Naive thymus-derived CD4-positive, alpha-beta T cell (primary cell): ENCODE results near the gene CADPS. TPM values are rescaled to one million over a fixed set of nuclear protein-coding genes. Genes with fewer than 3 reads are reported as not detected.

Experiments
- ATAC-seq: fragments of 150-1000 bp; cut with Tn5 transposase; 2 replicates; pipeline ENCODE4 v1.10.0; 2021; ENCODE audit warnings: mild to moderate bottlenecking, moderate library complexity
- CTCF ChIA-PET: fragments of 350-600 bp; sonication (Branson Sonifier 250); formaldehyde crosslinking; loops from one replicate; lab custom pipeline; 2021; ENCODE audit warnings: antibody characterized with exemption; lab: Charles Lee
- POLR2A ChIA-PET: fragments of 350-600 bp; sonication (Branson Sonifier 250); formaldehyde crosslinking; loops from one replicate; lab custom pipeline; 2021; ENCODE audit warnings: antibody characterized with exemption, inconsistent platforms; lab: Charles Lee
- DNase-seq, 9 donors: peaks; one replicate each; pipeline versions ENCODE4 v3.0.0 to v3.0.0-alpha.2; 2020 to 2022; ENCODE audit warnings: mixed read lengths in 1 of 9
- H3K27ac ChIP-seq: one replicate; pipeline ENCODE4 v1.7.0; 2013; ENCODE audit warnings: mild to moderate bottlenecking, low read depth, low read length, moderate library complexity
- H3K27me3 ChIP-seq, 2 donors: one replicate each; pipeline ENCODE4 v1.7.0; 2013; ENCODE audit warnings: low read length in 2 of 2, mild to moderate bottlenecking in 2 of 2, moderate library complexity in 2 of 2; ENCODE audit not compliant: control insufficient read depth in 2 of 2, insufficient read depth in 2 of 2
- H3K36me3 ChIP-seq, 3 experiments: 1 replicate in 2 of 3; 2 replicates in 1 of 3; pipeline ENCODE4 v1.7.0; 2013; ENCODE audit warnings: low read length in 3 of 3, mild to moderate bottlenecking in 3 of 3, moderate library complexity in 1 of 3; ENCODE audit not compliant: insufficient read depth in 3 of 3, control insufficient read depth in 2 of 3
- H3K4me1 ChIP-seq, 2 donors: one replicate each; pipeline ENCODE4 v1.7.0; 2013; ENCODE audit warnings: low read length in 2 of 2, mild to moderate bottlenecking in 2 of 2, moderate library complexity in 1 of 2; ENCODE audit not compliant: control insufficient read depth in 2 of 2, insufficient read depth in 2 of 2
- H3K4me3 ChIP-seq: 2 replicates; pipeline ENCODE4 v1.7.0; 2013; ENCODE audit warnings: mild to moderate bottlenecking, low read length
- H3K9me3 ChIP-seq, 3 experiments: 1 replicate in 2 of 3; 2 replicates in 1 of 3; pipeline ENCODE4 v1.7.0; 2013; ENCODE audit warnings: low read length in 3 of 3; ENCODE audit not compliant: control insufficient read depth in 2 of 3
- H3K27ac Mint-ChIP-seq, 9 donors: one replicate each; pipeline ENCODE4 v1.8.0; 2020 to 2022; ENCODE audit warnings: mixed read lengths in 9 of 9, mild to moderate bottlenecking in 8 of 9, moderate library complexity in 5 of 9, inconsistent platforms in 2 of 9
- H3K27me3 Mint-ChIP-seq, 5 donors: one replicate each; pipeline ENCODE4 v1.8.0; 2021 to 2022; ENCODE audit warnings: mixed read lengths in 5 of 5, mild to moderate bottlenecking in 1 of 5
- H3K36me3 Mint-ChIP-seq, 5 donors: one replicate each; pipeline ENCODE4 v1.8.0; 2020 to 2022; ENCODE audit warnings: mixed read lengths in 5 of 5, mild to moderate bottlenecking in 3 of 5, inconsistent platforms in 1 of 5
- H3K4me1 Mint-ChIP-seq, 7 donors: one replicate each; pipeline ENCODE4 v1.8.0; 2020 to 2022; ENCODE audit warnings: mixed read lengths in 7 of 7, mild to moderate bottlenecking in 3 of 7, inconsistent platforms in 1 of 7
- H3K4me3 Mint-ChIP-seq, 10 donors: one replicate each; pipeline ENCODE4 v1.8.0; 2020 to 2022; ENCODE audit warnings: mild to moderate bottlenecking in 10 of 10, mixed read lengths in 10 of 10, moderate library complexity in 6 of 10, inconsistent platforms in 2 of 10
- H3K9me3 Mint-ChIP-seq, 11 donors: one replicate each; pipeline ENCODE4 v1.8.0; 2020 to 2022; ENCODE audit warnings: mixed read lengths in 11 of 11, mild to moderate bottlenecking in 4 of 11, inconsistent platforms in 1 of 11, moderate library complexity in 1 of 11
- intact Hi-C, 2 donors: fragments of 100-400 bp; cut with micrococcal nuclease; formaldehyde crosslinking; loops; one replicate each; pipeline ENCODE4 v1.15.1; 2023
- polyA plus RNA-seq, 2 donors: library from polyadenylated mRNA; unstranded; fragments of 300-500 nt; fragmentation: Illumina TruSeq; gene quantifications; one replicate each; pipeline ENCODE4 v1.2.3, GENCODE V29; 2021
- total RNA-seq, 6 experiments: library from RNA in 5 of 6; stranded (reverse) in 5 of 6; gene quantifications; 1 replicate in 5 of 6; 2 replicates in 1 of 6; pipeline ENCODE4 v1.2.3 and lab custom pipeline; 2021 to 2026

CADPS gene
- total and polyA plus RNA-seq, 7 experiments from 2014 or later, result not detected

- Histone ChIP-seq H3K27ac (no peak overlapping the region), H3K36me3 (no peaks in the 10 kb centered on the region), H3K4me1 (no peaks in the 10 kb centered on the region), H3K4me3 (no peak overlapping the region), H3K27me3 (no peaks in the 10 kb centered on the region), H3K9me3 (no peaks in the 10 kb centered on the region)
- peaks cover 0 to 6% (median 0%) of the 10 kb centered on the region in 5 donors for H3K27me3 Mint-ChIP-seq
- no peaks in the 10 kb centered on the region for H3K4me1 Mint-ChIP-seq
- no peaks in the 10 kb centered on the region for H3K36me3 Mint-ChIP-seq
- DNase-seq, result no peak
- POLR2A ChIA-PET, result no interaction called here
- no peak overlapping the region for H3K27ac Mint-ChIP-seq
- H3K9me3 Mint-ChIP-seq, result peaks cover 0 to 23% (median 4%) of the 10 kb centered on the region in 11 donors
- H3K4me3 Mint-ChIP-seq, result no peak overlapping the region
- ATAC-seq, result no peak
- CTCF ChIA-PET, result no interaction called here
- intact Hi-C loops, result no loop called here
Measured at GRCh38 chr3:62863648-62864047, 11.6 kb downstream of the CADPS start.

GRCh38 chr3:62859203-62859791 is 15.9 kb downstream of the CADPS start:
- ATAC-seq, result no peak
- POLR2A ChIA-PET, result no interaction called here
- Mint-ChIP-seq H3K4me1 (no peaks in the 10 kb centered on the region), H3K36me3 (no peaks in the 10 kb centered on the region), H3K27ac (no peak overlapping the region), H3K4me3 (no peak overlapping the region), H3K27me3 (peaks cover 0 to 3% (median 0%) of the 10 kb centered on the region in 5 donors), H3K9me3 (peaks cover 0 to 12% (median 0%) of the 10 kb centered on the region in 11 donors)
- Histone ChIP-seq H3K27me3 (no peaks in the 10 kb centered on the region), H3K9me3 (no peaks in the 10 kb centered on the region), H3K27ac (no peak overlapping the region), H3K36me3 (no peaks in the 10 kb centered on the region), H3K4me3 (no peak overlapping the region), H3K4me1 (no peaks in the 10 kb centered on the region)
- DNase-seq, result no peak
- intact Hi-C loops, result no loop called here
- CTCF ChIA-PET, result no interaction called here

- H3K9me3 Mint-ChIP-seq, result peaks cover 0 to 11% (median 5%) of the 10 kb centered on the region in 11 donors
- Histone ChIP-seq H3K4me1 (no peaks in the 10 kb centered on the region), H3K9me3 (no peaks in the 10 kb centered on the region), H3K27me3 (no peaks in the 10 kb centered on the region), H3K27ac (no peak overlapping the region), H3K36me3 (no peaks in the 10 kb centered on the region), H3K4me3 (no peak overlapping the region)
- H3K4me1 Mint-ChIP-seq, result no peaks in the 10 kb centered on the region
- ChIA-PET POLR2A (no interaction called here), CTCF (no interaction called here)
- DNase-seq (no peak), ATAC-seq (no peak)
- no peak overlapping the region for H3K4me3 Mint-ChIP-seq
- H3K27ac Mint-ChIP-seq, result no peak overlapping the region
- no peaks in the 10 kb centered on the region for H3K27me3 Mint-ChIP-seq
- intact Hi-C loops, result no loop called here
- H3K36me3 Mint-ChIP-seq, result no peaks in the 10 kb centered on the region
Measured at GRCh38 chr3:62845996-62846395, 29.2 kb downstream of the CADPS start.

GRCh38 chr3:62843508-62843907 is 31.7 kb downstream of the CADPS start:
- Mint-ChIP-seq H3K27me3 (peaks cover 0 to 6% (median 0%) of the 10 kb centered on the region in 5 donors), H3K9me3 (peaks cover 1 to 11% (median 6%) of the 10 kb centered on the region in 11 donors), H3K4me3 (no peak overlapping the region), H3K4me1 (no peaks in the 10 kb centered on the region), H3K36me3 (no peaks in the 10 kb centered on the region), H3K27ac (no peak overlapping the region)
- POLR2A ChIA-PET, result no interaction called here
- H3K27me3 ChIP-seq, result no peaks in the 10 kb centered on the region
- H3K9me3 ChIP-seq, result no peaks in the 10 kb centered on the region
- H3K4me3 ChIP-seq, result no peak overlapping the region
- no peak for ATAC-seq
- no peaks in the 10 kb centered on the region for H3K4me1 ChIP-seq
- H3K36me3 ChIP-seq, result no peaks in the 10 kb centered on the region
- no peak overlapping the region for H3K27ac ChIP-seq
- CTCF ChIA-PET, result no interaction called here
- DNase-seq, result no peak
- intact Hi-C loops, result no loop called here

- Mint-ChIP-seq H3K27me3 (peaks cover 0 to 6% (median 0%) of the 10 kb centered on the region in 5 donors), H3K36me3 (no peaks in the 10 kb centered on the region), H3K4me3 (no peak overlapping the region), H3K4me1 (peaks cover 0 to 3% (median 0%) of the 10 kb centered on the region in 7 donors), H3K9me3 (peaks cover 0 to 6% (median 0%) of the 10 kb centered on the region in 11 donors), H3K27ac (no peak overlapping the region)
- CTCF ChIA-PET, result no interaction called here
- H3K27ac ChIP-seq, result no peak overlapping the region
- H3K4me3 ChIP-seq, result no peak overlapping the region
- H3K4me1 ChIP-seq, result no peaks in the 10 kb centered on the region
- DNase-seq, result no peak
- no peaks in the 10 kb centered on the region for H3K9me3 ChIP-seq
- intact Hi-C loops, result no loop called here
- POLR2A ChIA-PET, result no interaction called here
- no peak for ATAC-seq
- no peaks in the 10 kb centered on the region for H3K27me3 ChIP-seq
- no peaks in the 10 kb centered on the region for H3K36me3 ChIP-seq
Measured at GRCh38 chr3:62839748-62840147, 35.5 kb downstream of the CADPS start.

DNA sequence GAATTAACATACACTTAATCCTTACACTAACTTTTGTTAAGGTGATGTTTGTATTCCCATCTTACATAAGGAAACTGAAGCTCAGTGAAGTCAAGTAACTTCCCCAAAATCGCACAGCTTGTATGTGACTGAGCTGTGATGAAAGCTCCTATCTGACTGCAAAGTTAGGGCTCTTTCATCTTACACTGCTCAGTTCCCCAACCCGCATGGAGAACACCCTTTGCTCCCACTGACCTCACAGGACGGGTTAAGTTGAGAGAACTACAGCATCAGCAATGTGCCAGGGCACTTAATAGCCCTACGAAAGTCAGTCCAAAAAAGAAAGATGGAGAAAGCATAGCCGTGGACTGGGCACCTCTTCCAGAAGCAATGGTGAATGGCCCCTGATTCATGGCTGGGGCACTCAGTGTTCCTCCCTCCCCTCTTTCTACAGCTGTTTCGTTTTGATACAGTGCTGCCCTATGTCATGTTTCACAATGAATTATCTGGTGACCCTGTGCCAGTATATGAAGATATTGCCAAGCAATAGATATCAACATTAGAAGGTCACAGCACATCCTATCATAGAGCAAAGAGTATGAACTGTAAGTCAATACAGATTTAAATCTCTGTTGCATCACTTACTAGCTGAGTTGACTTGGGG is 38.0 kb downstream of the CADPS start:
- Mint-ChIP-seq H3K9me3 (peaks cover 0 to 6% (median 0%) of the 10 kb centered on the region in 11 donors), H3K27ac (no peak overlapping the region), H3K36me3 (no peaks in the 10 kb centered on the region), H3K27me3 (peaks cover 0 to 6% (median 0%) of the 10 kb centered on the region in 5 donors), H3K4me3 (no peak overlapping the region), H3K4me1 (peaks cover 0 to 3% (median 0%) of the 10 kb centered on the region in 7 donors)
- DNase-seq (no peak), ATAC-seq (no peak)
- Histone ChIP-seq H3K9me3 (no peaks in the 10 kb centered on the region), H3K27ac (no peak overlapping the region), H3K27me3 (no peaks in the 10 kb centered on the region), H3K4me3 (no peak overlapping the region), H3K4me1 (no peaks in the 10 kb centered on the region), H3K36me3 (no peaks in the 10 kb centered on the region)
- intact Hi-C loops, result no loop called here
- CTCF ChIA-PET, result no interaction called here
- POLR2A ChIA-PET, result no interaction called here
